Measurements from ENCODE around the gene AP3B1. TPM values are rescaled to one million over a fixed set of nuclear protein-coding genes. Genes with fewer than 3 reads are reported as not detected.

The AP3B1 gene
- polyA plus RNA-seq, 1 of the 3 experiments (the other 2 are of a cell fraction) = 18.0 TPM

DNA sequence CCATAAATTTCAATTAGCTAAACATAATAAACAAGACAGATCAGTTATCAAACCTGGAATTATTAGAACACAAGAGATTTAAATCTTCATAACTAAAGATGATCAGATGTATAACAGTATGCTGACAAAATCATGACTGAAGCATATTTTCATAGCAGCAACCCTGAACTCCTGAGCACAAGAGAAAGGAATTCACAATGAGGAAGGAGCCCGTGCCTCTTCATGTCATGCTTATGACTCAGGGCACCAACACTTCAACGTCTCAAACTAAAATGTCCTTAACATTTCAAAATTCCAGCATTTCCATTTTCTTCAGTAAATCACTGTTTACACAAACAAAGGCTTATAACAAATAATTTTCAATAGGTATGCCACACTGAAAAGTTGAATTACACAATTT lies 6.7 kb downstream of the AP3B1 start:
- H3K4me3 ChIP-seq (ENCODE audit: low read depth in 2 of 2, low read length in 1 of 2) = no peak overlapping the region

DNA sequence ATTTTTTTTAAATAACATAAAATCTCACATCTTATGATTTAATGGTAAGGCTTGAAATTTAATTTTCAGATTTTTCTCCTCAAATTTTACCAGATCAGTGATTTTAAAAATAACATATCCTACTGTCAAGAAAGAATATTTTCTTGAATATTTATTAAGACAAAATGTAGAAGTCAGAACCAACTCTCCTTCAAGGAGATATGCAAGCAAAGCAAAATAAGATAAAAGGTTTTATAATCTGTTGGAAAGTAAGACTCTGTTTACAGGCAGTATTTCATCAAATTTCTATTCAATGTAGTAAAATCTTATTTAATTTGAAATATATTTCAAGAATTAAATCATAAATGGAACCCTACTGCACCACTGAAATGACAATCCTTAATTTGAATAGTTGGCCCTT lies 7.3 kb downstream of the AP3B1 start:
- H3K27me3 ChIP-seq (ENCODE audit: insufficient read depth) = no peaks in the 10 kb centered on the region
- peaks cover 28% of the 10 kb centered on the region for H4K20me1 ChIP-seq (ENCODE audit: insufficient read depth)
- ChIA-PET POLR2A (no interaction called here), CTCF (interaction anchor here (0.7 kb wide), 1 partner anchor 1569 kb away, joined by 3 read pairs; no protein-coding TSS in a partner anchor)
- no peaks in the 10 kb centered on the region for H3K9me3 ChIP-seq
- DNase-seq = no peak
- peaks cover 2 to 19% of the 10 kb centered on the region in 2 experiments; a peak in 2 of 4 replicates for H3K4me1 ChIP-seq (ENCODE audit: control insufficient read depth in 1 of 2, insufficient read depth in 2 of 2, low read depth in 1 of 2, low read length in 1 of 2)
- peaks cover 17% of the 10 kb centered on the region for H3F3A ChIP-seq (replicated peaks; ENCODE audit: insufficient read depth)
- no peaks in the 10 kb centered on the region for H3K9me2 ChIP-seq
- peak overlapping the region; percentile 1; the same call in 1 of the 2 replicates for H3K4me2 ChIP-seq
- no peak overlapping the region; the same call in 1 of the 2 replicates for H3K9ac ChIP-seq
- no peak overlapping the region for H2AFZ ChIP-seq (ENCODE audit: low read depth)
- peak overlapping the region in 1 of 2 experiments; percentile 53; a peak in 3 of 4 replicates for H3K27ac ChIP-seq (ENCODE audit: low read depth in 2 of 2, low read length in 1 of 2)
- TF ChIP-seq, protein P1, sequence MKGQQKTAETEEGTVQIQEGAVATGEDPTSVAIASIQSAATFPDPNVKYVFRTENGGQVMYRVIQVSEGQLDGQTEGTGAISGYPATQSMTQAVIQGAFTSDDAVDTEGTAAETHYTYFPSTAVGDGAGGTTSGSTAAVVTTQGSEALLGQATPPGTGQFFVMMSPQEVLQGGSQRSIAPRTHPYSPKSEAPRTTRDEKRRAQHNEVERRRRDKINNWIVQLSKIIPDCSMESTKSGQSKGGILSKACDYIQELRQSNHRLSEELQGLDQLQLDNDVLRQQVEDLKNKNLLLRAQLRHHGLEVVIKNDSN (IDR thresholded peaks at IDR 0.05; ENCODE audit: borderline replicate concordance, low read depth) = no peak
- no peak for TF ChIP-seq NRF1 (IDR thresholded peaks at IDR 0.05; ENCODE audit: low read depth, low read length)
- TF ChIP-seq, protein P2, sequence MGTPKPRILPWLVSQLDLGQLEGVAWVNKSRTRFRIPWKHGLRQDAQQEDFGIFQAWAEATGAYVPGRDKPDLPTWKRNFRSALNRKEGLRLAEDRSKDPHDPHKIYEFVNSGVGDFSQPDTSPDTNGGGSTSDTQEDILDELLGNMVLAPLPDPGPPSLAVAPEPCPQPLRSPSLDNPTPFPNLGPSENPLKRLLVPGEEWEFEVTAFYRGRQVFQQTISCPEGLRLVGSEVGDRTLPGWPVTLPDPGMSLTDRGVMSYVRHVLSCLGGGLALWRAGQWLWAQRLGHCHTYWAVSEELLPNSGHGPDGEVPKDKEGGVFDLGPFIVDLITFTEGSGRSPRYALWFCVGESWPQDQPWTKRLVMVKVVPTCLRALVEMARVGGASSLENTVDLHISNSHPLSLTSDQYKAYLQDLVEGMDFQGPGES (IDR thresholded peaks at IDR 0.05; ENCODE audit: low read depth, low read length) = no peak
- no peak for TF ChIP-seq JUND (IDR thresholded peaks at IDR 0.05)
- TF ChIP-seq TCF12 (IDR thresholded peaks at IDR 0.05) = no peak
- no peak for TF ChIP-seq RXRA (IDR thresholded peaks at IDR 0.05; ENCODE audit: borderline replicate concordance, low read depth)
- TF ChIP-seq, protein P3, sequence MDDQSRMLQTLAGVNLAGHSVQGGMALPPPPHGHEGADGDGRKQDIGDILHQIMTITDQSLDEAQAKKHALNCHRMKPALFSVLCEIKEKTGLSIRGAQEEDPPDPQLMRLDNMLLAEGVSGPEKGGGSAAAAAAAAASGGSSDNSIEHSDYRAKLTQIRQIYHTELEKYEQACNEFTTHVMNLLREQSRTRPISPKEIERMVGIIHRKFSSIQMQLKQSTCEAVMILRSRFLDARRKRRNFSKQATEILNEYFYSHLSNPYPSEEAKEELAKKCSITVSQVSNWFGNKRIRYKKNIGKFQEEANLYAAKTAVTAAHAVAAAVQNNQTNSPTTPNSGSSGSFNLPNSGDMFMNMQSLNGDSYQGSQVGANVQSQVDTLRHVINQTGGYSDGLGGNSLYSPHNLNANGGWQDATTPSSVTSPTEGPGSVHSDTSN (IDR thresholded peaks at IDR 0.05) = no peak
- TF ChIP-seq GABPA (IDR thresholded peaks at IDR 0.05; ENCODE audit: low read depth) = no peak
- no peak for TF ChIP-seq SIN3A (IDR thresholded peaks at IDR 0.05; ENCODE audit: borderline replicate concordance, low read depth, low read length)
- TF ChIP-seq MXI1 (IDR thresholded peaks at IDR 0.05; ENCODE audit: low read depth, low read length) = no peak
- peaks cover 99% of the 10 kb centered on the region for H3K79me2 ChIP-seq (ENCODE audit: insufficient read depth)
- H3K4me3 ChIP-seq (ENCODE audit: low read depth in 2 of 2, low read length in 1 of 2) = no peak overlapping the region
- peaks cover 0 to 3% of the 10 kb centered on the region in 2 experiments for H3K36me3 ChIP-seq (replicated peaks in 1 of 2; ENCODE audit: control insufficient read depth in 1 of 2, insufficient read depth in 2 of 2, low read length in 1 of 2)

More for the DNA sequence above, 6.7 kb downstream of the AP3B1 start:
- no peaks in the 10 kb centered on the region for H3K9me3 ChIP-seq
- peak overlapping the region; percentile 39 to 53; a peak in 3 of 4 replicates for H3K27ac ChIP-seq (ENCODE audit: low read depth in 2 of 2, low read length in 1 of 2)
- peaks cover 2 to 19% of the 10 kb centered on the region in 2 experiments; a peak in 2 of 4 replicates for H3K4me1 ChIP-seq (ENCODE audit: control insufficient read depth in 1 of 2, insufficient read depth in 2 of 2, low read depth in 1 of 2, low read length in 1 of 2)
- peaks cover 26% of the 10 kb centered on the region for H4K20me1 ChIP-seq (ENCODE audit: insufficient read depth)
- peaks cover 0 to 8% of the 10 kb centered on the region in 2 experiments for H3K36me3 ChIP-seq (replicated peaks in 1 of 2; ENCODE audit: control insufficient read depth in 1 of 2, insufficient read depth in 2 of 2, low read length in 1 of 2)
- POLR2A ChIA-PET = no interaction called here
- no peaks in the 10 kb centered on the region for H3K9me2 ChIP-seq
- H2AFZ ChIP-seq (ENCODE audit: low read depth) = no peak overlapping the region
- no peaks in the 10 kb centered on the region for H3K27me3 ChIP-seq (ENCODE audit: insufficient read depth)
- H3K79me2 ChIP-seq (ENCODE audit: insufficient read depth) = peaks cover 99% of the 10 kb centered on the region
- WGBS (ENCODE audit: low lambda C conversion rate) = 6% methylated on average over 2 of the region's 2 CpGs
- no peak for DNase-seq
- no peak for TF ChIP-seq POLR2AphosphoS5 (IDR thresholded peaks at IDR 0.05; ENCODE audit: low read depth, low read length)
- no peak for TF ChIP-seq GABPA (IDR thresholded peaks at IDR 0.05; ENCODE audit: low read depth)
- no peak for TF ChIP-seq RAD21 (IDR thresholded peaks at IDR 0.05; ENCODE audit: low read length)
- TF ChIP-seq, protein P3 (IDR thresholded peaks at IDR 0.05) = peak; percentile 15; the same call in 1 of the 2 replicates
- TF ChIP-seq TCF12 (IDR thresholded peaks at IDR 0.05) = peak; percentile 27; the same call in 1 of the 2 replicates
- TF ChIP-seq EP300 (IDR thresholded peaks at IDR 0.05; ENCODE audit: borderline replicate concordance in 1 of 2, low read depth in 1 of 2, low read length in 1 of 2) = no peak
- TF ChIP-seq RFX5 (IDR thresholded peaks at IDR 0.05; ENCODE audit: low read length) = no peak
- TF ChIP-seq CHD2 (IDR thresholded peaks at IDR 0.05; ENCODE audit: low read length, partially characterized antibody) = no peak
- TF ChIP-seq YY1 (IDR thresholded peaks at IDR 0.05; ENCODE audit: low read depth) = no peak
- TF ChIP-seq TEAD4 (IDR thresholded peaks at IDR 0.05; ENCODE audit: borderline replicate concordance, insufficient read depth) = peak; percentile 15; the same call in 1 of the 2 replicates
- TF ChIP-seq JUND (IDR thresholded peaks at IDR 0.05) = peak; percentile 45
- no peak for TF ChIP-seq FOXJ3 (CRISPR knock-in tag; IDR thresholded peaks at IDR 0.05)
- TF ChIP-seq, protein P4, sequence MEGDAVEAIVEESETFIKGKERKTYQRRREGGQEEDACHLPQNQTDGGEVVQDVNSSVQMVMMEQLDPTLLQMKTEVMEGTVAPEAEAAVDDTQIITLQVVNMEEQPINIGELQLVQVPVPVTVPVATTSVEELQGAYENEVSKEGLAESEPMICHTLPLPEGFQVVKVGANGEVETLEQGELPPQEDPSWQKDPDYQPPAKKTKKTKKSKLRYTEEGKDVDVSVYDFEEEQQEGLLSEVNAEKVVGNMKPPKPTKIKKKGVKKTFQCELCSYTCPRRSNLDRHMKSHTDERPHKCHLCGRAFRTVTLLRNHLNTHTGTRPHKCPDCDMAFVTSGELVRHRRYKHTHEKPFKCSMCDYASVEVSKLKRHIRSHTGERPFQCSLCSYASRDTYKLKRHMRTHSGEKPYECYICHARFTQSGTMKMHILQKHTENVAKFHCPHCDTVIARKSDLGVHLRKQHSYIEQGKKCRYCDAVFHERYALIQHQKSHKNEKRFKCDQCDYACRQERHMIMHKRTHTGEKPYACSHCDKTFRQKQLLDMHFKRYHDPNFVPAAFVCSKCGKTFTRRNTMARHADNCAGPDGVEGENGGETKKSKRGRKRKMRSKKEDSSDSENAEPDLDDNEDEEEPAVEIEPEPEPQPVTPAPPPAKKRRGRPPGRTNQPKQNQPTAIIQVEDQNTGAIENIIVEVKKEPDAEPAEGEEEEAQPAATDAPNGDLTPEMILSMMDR (IDR thresholded peaks at IDR 0.05) = no peak
- no peak for TF ChIP-seq NFIC (IDR thresholded peaks at IDR 0.05; ENCODE audit: borderline replicate concordance)
- TF ChIP-seq ELF1 (IDR thresholded peaks at IDR 0.05) = no peak; the same call in 1 of the 2 replicates
- TF ChIP-seq GATA2 (CRISPR knock-in tag; IDR thresholded peaks at IDR 0.05) = no peak
- TF ChIP-seq EZH2phosphoT487 (IDR thresholded peaks at IDR 0.05; ENCODE audit: borderline replicate concordance, low read depth) = no peak
- peak; percentile 55; the same call in 1 of the 2 replicates for TF ChIP-seq FOSL2 (IDR thresholded peaks at IDR 0.05; ENCODE audit: borderline replicate concordance, low read depth)
- TF ChIP-seq MXI1 (IDR thresholded peaks at IDR 0.05; ENCODE audit: low read depth, low read length) = no peak
- peaks cover 22% of the 10 kb centered on the region for H3F3A ChIP-seq (replicated peaks; ENCODE audit: insufficient read depth)
- H3K4me2 ChIP-seq = peak overlapping the region; percentile 1; the same call in 1 of the 2 replicates
- H3K9ac ChIP-seq = no peak overlapping the region; the same call in 1 of the 2 replicates
- CTCF ChIA-PET = interaction anchor here (0.7 kb wide), 1 partner anchor 1569 kb away, joined by 3 read pairs; no protein-coding TSS in a partner anchor
